K562 (cell line): ENCODE data around the gene ITGA6. TPM values are rescaled to one million over a fixed set of nuclear protein-coding genes. Genes with fewer than 3 reads are reported as not detected.

Experiments used
- CBFA2T3 ChIP-seq: fragments of 450-650 bp; IDR thresholded peaks from 2 replicates; pipeline ENCODE4 v1.6.1; 2017
- CBX5 ChIP-seq: IDR thresholded peaks from 2 replicates; pipeline ENCODE4 v1.6.1; 2014; ENCODE audit warnings: low read depth, borderline replicate concordance
- FOXM1 ChIP-seq, 2 experiments: fragments of 450-650 bp in 1 of 2; sonication (generic) in 1 of 2; formaldehyde crosslinking in 1 of 2; IDR thresholded peaks; 2 replicates each; pipeline versions ENCODE4 v1.6.1 to v1.9.0; 2017 to 2022; ENCODE audit warnings: low read depth in 2 of 2, mild to moderate bottlenecking in 2 of 2, missing genetic modification reagents in 1 of 2, moderate library complexity in 1 of 2
- HDAC3 ChIP-seq: fragments of 450-650 bp; IDR thresholded peaks from 2 replicates; pipeline ENCODE4 v1.6.1; 2018; ENCODE audit warnings: borderline replicate concordance, mild to moderate bottlenecking, moderate library complexity; ENCODE audit not compliant: partially characterized antibody
- KHSRP ChIP-seq: fragments of 450-650 bp; IDR thresholded peaks from 2 replicates; pipeline ENCODE4 v1.6.1; 2017
- MAFK ChIP-seq: IDR thresholded peaks from 2 replicates; pipeline ENCODE4 v1.6.1; 2011; ENCODE audit warnings: low read length, improper control_type of control experiment
- MTA2 ChIP-seq: fragments of 450-650 bp; IDR thresholded peaks from 2 replicates; pipeline ENCODE4 v1.6.1; 2016; ENCODE audit warnings: low read depth
- PHB2 ChIP-seq: fragments of 450-650 bp; IDR thresholded peaks from 2 replicates; pipeline ENCODE4 v1.6.1; 2017; ENCODE audit warnings: low read depth
- POLR2AphosphoS2 ChIP-seq: IDR thresholded peaks from 2 replicates; pipeline ENCODE4 v1.6.1; 2012; ENCODE audit warnings: low read length, improper control_type of control experiment
- STAT5A ChIP-seq: IDR thresholded peaks from 2 replicates; pipeline ENCODE4 v1.6.1; 2012; ENCODE audit warnings: low read length, inconsistent platforms, borderline replicate concordance
- ZKSCAN8 ChIP-seq: fragments of 200-800 bp; sonication (Bioruptor generic); IDR thresholded peaks from 2 replicates; pipeline ENCODE4 v1.6.1; 2016; ENCODE audit warnings: missing genetic modification characterization, missing compliant biosample characterization
- ZNF146 ChIP-seq: IDR thresholded peaks from one replicate; pipeline ENCODE4 v1.6.1; 2018; ENCODE audit warnings: missing compliant biosample characterization; ENCODE audit not compliant: unreplicated experiment
- ZNF175 ChIP-seq: fragments of 200-800 bp; sonication (Bioruptor generic); IDR thresholded peaks from 2 replicates; pipeline ENCODE4 v1.6.1; 2016; ENCODE audit warnings: low read depth, mild to moderate bottlenecking, missing genetic modification characterization, missing compliant biosample characterization
- polyA plus RNA-seq, 8 experiments: library from polyadenylated mRNA; depleted of rRNA in 4 of 8; stranded (reverse) in 5 of 8; unstranded in 3 of 8; fragments of >200 nt; fragmentation: Nextera tagmentation in 2 of 8; fragmentation: Illumina TruSeq in 1 of 8; extraction: Ambion mirVana in 2 of 8; extraction: Trizol in 1 of 8; gene quantifications; 2 replicates each; pipeline versions ENCODE4 v1.2.1 to v1.2.3, GENCODE V29; 2011 to 2014; ENCODE audit warnings: inconsistent platforms in 1 of 8, missing spikeins in 1 of 8
- total RNA-seq, 7 experiments: library from RNA; depleted of rRNA in 6 of 7; stranded (reverse); fragments of >200 nt in 6 of 7; fragmentation: Illumina TruSeq in 2 of 7; extraction: Trizol in 2 of 7; gene quantifications; 2 replicates each; pipeline versions ENCODE4 v1.2.1 to v1.2.3, GENCODE V29; 2011 to 2021; ENCODE audit warnings: low replicate concordance in 1 of 7
- TF ChIP-seq, protein P1 (sequence below): sonication (generic); formaldehyde crosslinking; IDR thresholded peaks from 2 replicates; pipeline ENCODE4 v1.8.0; 2022; ENCODE audit warnings: mild to moderate bottlenecking, missing genetic modification reagents
- TF ChIP-seq, protein P2 (sequence below): fragments of 450-650 bp; IDR thresholded peaks from 2 replicates; pipeline ENCODE4 v1.6.1; 2017; ENCODE audit warnings: antibody characterized with exemption, mild to moderate bottlenecking
- TF ChIP-seq, protein P3 (sequence below), 2 experiments: fragments of 450-650 bp in 1 of 2; IDR thresholded peaks; 2 replicates each; pipeline ENCODE4 v1.6.1; 2011 to 2017; ENCODE audit warnings: low read depth in 2 of 2, antibody characterized with exemption in 1 of 2, borderline replicate concordance in 1 of 2, low read length in 1 of 2, mild to moderate bottlenecking in 1 of 2, mixed read lengths in 1 of 2; ENCODE audit not compliant: control insufficient read depth in 1 of 2

The ITGA6 gene
- total and polyA plus RNA-seq, 9 of the 15 experiments (the other 6 are each of a cell fraction or from before 2014, with no cell fraction given): 0.01 to 0.29 (median 0.05) TPM; not detected in 5

DNA sequence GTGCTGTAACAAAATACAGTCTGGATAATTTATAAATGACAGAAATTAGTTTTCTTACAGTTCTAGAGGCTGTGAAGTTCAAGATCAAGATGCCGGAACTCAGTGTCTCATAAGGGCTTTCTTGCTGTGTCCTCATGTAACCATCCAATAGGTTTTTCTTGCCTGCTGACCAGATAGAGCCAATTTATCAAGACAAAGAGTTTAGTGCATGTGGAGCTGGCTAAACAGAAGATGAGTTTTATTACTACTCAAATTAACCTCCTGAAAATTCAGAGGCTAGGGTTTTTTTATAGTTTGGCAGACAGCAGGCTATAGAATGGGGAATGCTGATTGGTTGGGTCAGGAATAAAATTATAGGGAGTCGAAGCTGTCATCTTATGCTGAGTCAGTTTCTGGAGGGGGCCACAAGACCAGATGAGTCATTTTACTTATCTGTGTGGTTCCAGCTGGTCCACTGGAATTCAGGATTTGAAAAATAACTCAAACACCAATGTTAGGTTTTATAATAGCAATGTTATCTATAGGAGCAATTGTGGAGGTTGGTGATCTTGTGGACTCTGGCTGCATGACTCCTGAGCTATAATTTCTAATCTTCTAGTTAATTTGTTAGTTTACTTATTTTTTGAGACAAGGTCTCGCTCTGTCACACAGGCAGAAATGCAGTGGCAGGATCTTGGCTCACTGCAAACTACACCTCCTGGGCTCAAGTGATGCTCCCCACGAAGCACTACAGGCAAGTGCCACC, 125.3 kb downstream of the ITGA6 start (continued):
- TF ChIP-seq, protein P1, sequence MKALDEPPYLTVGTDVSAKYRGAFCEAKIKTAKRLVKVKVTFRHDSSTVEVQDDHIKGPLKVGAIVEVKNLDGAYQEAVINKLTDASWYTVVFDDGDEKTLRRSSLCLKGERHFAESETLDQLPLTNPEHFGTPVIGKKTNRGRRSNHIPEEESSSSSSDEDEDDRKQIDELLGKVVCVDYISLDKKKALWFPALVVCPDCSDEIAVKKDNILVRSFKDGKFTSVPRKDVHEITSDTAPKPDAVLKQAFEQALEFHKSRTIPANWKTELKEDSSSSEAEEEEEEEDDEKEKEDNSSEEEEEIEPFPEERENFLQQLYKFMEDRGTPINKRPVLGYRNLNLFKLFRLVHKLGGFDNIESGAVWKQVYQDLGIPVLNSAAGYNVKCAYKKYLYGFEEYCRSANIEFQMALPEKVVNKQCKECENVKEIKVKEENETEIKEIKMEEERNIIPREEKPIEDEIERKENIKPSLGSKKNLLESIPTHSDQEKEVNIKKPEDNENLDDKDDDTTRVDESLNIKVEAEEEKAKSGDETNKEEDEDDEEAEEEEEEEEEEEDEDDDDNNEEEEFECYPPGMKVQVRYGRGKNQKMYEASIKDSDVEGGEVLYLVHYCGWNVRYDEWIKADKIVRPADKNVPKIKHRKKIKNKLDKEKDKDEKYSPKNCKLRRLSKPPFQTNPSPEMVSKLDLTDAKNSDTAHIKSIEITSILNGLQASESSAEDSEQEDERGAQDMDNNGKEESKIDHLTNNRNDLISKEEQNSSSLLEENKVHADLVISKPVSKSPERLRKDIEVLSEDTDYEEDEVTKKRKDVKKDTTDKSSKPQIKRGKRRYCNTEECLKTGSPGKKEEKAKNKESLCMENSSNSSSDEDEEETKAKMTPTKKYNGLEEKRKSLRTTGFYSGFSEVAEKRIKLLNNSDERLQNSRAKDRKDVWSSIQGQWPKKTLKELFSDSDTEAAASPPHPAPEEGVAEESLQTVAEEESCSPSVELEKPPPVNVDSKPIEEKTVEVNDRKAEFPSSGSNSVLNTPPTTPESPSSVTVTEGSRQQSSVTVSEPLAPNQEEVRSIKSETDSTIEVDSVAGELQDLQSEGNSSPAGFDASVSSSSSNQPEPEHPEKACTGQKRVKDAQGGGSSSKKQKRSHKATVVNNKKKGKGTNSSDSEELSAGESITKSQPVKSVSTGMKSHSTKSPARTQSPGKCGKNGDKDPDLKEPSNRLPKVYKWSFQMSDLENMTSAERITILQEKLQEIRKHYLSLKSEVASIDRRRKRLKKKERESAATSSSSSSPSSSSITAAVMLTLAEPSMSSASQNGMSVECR: no peak
- TF ChIP-seq MTA2: peak; percentile 95
- TF ChIP-seq ZNF175 (CRISPR knock-in tag): peak; percentile 90
- peak; percentile 98 for TF ChIP-seq MAFK
- TF ChIP-seq HDAC3: peak; percentile 94
- TF ChIP-seq ZNF146 (CRISPR knock-in tag): no peak
- TF ChIP-seq STAT5A: peak; percentile 92
- TF ChIP-seq CBFA2T3: peak; percentile 99
- TF ChIP-seq ZKSCAN8 (CRISPR knock-in tag): 0 out of 2 replicates have a peak, but pooled peaks have one; percentile 61
- TF ChIP-seq CBX5: no peak
- TF ChIP-seq, protein P2, sequence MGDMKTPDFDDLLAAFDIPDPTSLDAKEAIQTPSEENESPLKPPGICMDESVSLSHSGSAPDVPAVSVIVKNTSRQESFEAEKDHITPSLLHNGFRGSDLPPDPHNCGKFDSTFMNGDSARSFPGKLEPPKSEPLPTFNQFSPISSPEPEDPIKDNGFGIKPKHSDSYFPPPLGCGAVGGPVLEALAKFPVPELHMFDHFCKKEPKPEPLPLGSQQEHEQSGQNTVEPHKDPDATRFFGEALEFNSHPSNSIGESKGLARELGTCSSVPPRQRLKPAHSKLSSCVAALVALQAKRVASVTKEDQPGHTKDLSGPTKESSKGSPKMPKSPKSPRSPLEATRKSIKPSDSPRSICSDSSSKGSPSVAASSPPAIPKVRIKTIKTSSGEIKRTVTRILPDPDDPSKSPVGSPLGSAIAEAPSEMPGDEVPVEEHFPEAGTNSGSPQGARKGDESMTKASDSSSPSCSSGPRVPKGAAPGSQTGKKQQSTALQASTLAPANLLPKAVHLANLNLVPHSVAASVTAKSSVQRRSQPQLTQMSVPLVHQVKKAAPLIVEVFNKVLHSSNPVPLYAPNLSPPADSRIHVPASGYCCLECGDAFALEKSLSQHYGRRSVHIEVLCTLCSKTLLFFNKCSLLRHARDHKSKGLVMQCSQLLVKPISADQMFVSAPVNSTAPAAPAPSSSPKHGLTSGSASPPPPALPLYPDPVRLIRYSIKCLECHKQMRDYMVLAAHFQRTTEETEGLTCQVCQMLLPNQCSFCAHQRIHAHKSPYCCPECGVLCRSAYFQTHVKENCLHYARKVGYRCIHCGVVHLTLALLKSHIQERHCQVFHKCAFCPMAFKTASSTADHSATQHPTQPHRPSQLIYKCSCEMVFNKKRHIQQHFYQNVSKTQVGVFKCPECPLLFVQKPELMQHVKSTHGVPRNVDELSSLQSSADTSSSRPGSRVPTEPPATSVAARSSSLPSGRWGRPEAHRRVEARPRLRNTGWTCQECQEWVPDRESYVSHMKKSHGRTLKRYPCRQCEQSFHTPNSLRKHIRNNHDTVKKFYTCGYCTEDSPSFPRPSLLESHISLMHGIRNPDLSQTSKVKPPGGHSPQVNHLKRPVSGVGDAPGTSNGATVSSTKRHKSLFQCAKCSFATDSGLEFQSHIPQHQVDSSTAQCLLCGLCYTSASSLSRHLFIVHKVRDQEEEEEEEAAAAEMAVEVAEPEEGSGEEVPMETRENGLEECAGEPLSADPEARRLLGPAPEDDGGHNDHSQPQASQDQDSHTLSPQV: peak; percentile 51
- TF ChIP-seq, protein P3, sequence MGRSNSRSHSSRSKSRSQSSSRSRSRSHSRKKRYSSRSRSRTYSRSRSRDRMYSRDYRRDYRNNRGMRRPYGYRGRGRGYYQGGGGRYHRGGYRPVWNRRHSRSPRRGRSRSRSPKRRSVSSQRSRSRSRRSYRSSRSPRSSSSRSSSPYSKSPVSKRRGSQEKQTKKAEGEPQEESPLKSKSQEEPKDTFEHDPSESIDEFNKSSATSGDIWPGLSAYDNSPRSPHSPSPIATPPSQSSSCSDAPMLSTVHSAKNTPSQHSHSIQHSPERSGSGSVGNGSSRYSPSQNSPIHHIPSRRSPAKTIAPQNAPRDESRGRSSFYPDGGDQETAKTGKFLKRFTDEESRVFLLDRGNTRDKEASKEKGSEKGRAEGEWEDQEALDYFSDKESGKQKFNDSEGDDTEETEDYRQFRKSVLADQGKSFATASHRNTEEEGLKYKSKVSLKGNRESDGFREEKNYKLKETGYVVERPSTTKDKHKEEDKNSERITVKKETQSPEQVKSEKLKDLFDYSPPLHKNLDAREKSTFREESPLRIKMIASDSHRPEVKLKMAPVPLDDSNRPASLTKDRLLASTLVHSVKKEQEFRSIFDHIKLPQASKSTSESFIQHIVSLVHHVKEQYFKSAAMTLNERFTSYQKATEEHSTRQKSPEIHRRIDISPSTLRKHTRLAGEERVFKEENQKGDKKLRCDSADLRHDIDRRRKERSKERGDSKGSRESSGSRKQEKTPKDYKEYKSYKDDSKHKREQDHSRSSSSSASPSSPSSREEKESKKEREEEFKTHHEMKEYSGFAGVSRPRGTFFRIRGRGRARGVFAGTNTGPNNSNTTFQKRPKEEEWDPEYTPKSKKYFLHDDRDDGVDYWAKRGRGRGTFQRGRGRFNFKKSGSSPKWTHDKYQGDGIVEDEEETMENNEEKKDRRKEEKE (IDR thresholded peaks at IDR 0.05; ENCODE audit: borderline replicate concordance in 1 of 2, control insufficient read depth in 1 of 2, low read depth in 2 of 2, low read length in 1 of 2): 0 out of 4 replicates have a peak, but pooled peaks of 1 of the 2 experiments have one; percentile 37
- TF ChIP-seq PHB2: peak; percentile 90
- peak; percentile 98 for TF ChIP-seq FOXM1 (IDR thresholded peaks at IDR 0.05; ENCODE audit: low read depth)
- no peak for TF ChIP-seq FOXM1 (CRISPR knock-in tag; IDR thresholded peaks at IDR 0.05; ENCODE audit: low read depth)
- no peak for TF ChIP-seq POLR2AphosphoS2
- TF ChIP-seq KHSRP: peak; percentile 67
